AG04450 (cell line): ENCODE data around the gene FARP1. TPM values are rescaled to one million over a fixed set of nuclear protein-coding genes. Genes with fewer than 3 reads are reported as not detected.

Experiments used
- CTCF ChIA-PET: fragments of 300-600, 350-600 bp; formaldehyde crosslinking; extraction: SDS; loops from one replicate; lab custom pipeline; 2022; ENCODE audit warnings: antibody characterized with exemption, inconsistent platforms; lab: Charles Lee
- POLR2A ChIA-PET: fragments of 350-600 bp; formaldehyde crosslinking; extraction: SDS; loops from one replicate; lab custom pipeline; 2021; ENCODE audit warnings: antibody characterized with exemption, inconsistent platforms; lab: Yijun Ruan, JAX
- DNase-seq: peaks from one replicate; pipeline ENCODE4 v3.0.0-alpha.2; 2011; ENCODE audit warnings: low read depth, low spot score
- H3K27ac ChIP-seq: one replicate; pipeline ENCODE4 v1.5.1; 2012; ENCODE audit warnings: low read depth, low read length, control low read depth
- H3K27me3 ChIP-seq: one replicate; pipeline ENCODE4 v1.6.0; 2012; ENCODE audit warnings: low read length; ENCODE audit not compliant: control insufficient read depth, insufficient read depth
- H3K4me3 ChIP-seq: 2 replicates; pipeline ENCODE4 v1.5.1; 2011; ENCODE audit warnings: mild to moderate bottlenecking, low read depth, low read length, control low read depth
- H3K9me3 ChIP-seq: 2 replicates; pipeline ENCODE4 v1.5.1; 2012; ENCODE audit warnings: low read length; ENCODE audit not compliant: control insufficient read depth, insufficient read depth
- CTCF ChIP-seq: IDR thresholded peaks from 2 replicates; pipeline ENCODE4 v1.5.1; 2011; ENCODE audit warnings: low read depth, low read length, control low read depth, inconsistent platforms
- polyA plus RNA-seq: library from polyadenylated mRNA; depleted of rRNA; stranded (reverse); fragments of >200 nt; gene quantifications from 2 replicates; pipeline ENCODE4 v1.2.3, GENCODE V29; 2011

FARP1 gene
- polyA plus RNA-seq, 1 experiment = 76.4 TPM

- H3K4me3 ChIP-seq = no peak overlapping the region
- no peak for TF ChIP-seq CTCF
- peaks cover 3% of the 10 kb centered on the region; the same call in 1 of the 2 replicates for H3K9me3 ChIP-seq
- ChIA-PET CTCF (no interaction called here), POLR2A (interaction anchor here (0.5 to 1.4 kb wide), 4 partner anchors 9 to 198 kb away, joined by 3 to 8 read pairs (median 4); no protein-coding TSS in a partner anchor)
- peak overlapping the region; percentile 96 for H3K27ac ChIP-seq
- DNase-seq = no peak
- H3K27me3 ChIP-seq = no peaks in the 10 kb centered on the region
Observed at GRCh38 chr13:98370261-98370660, 227.4 kb downstream of the FARP1 start.

- H3K9me3 ChIP-seq = peaks cover 3% of the 10 kb centered on the region; the same call in 1 of the 2 replicates
- peak overlapping the region; percentile 96 for H3K27ac ChIP-seq
- H3K4me3 ChIP-seq = peak overlapping the region; percentile 32; the same call in 1 of the 2 replicates
- no peak for TF ChIP-seq CTCF
- POLR2A ChIA-PET = interaction anchor here (0.5 to 1.4 kb wide), 10 partner anchors 9 to 1179 kb away, joined by 3 to 17 read pairs (median 5); no protein-coding TSS in a partner anchor
- no peaks in the 10 kb centered on the region for H3K27me3 ChIP-seq
- CTCF ChIA-PET = interaction anchor here (0.8 to 1.0 kb wide), 2 partner anchors 26 to 166 kb away, joined by 3 to 8 read pairs; no protein-coding TSS in a partner anchor
- peak; percentile 92 for DNase-seq
Observed at GRCh38 chr13:98370806-98371515, 228.1 kb downstream of the FARP1 start.

GRCh38 chr13:98371516-98372023, 228.7 kb downstream of the FARP1 start:
- no peak for DNase-seq
- H3K9me3 ChIP-seq = peaks cover 3% of the 10 kb centered on the region; the same call in 1 of the 2 replicates
- H3K27me3 ChIP-seq = no peaks in the 10 kb centered on the region
- CTCF ChIA-PET = interaction anchor here (0.8 to 1.0 kb wide), 2 partner anchors 27 to 167 kb away, joined by 3 to 8 read pairs; no protein-coding TSS in a partner anchor
- peak overlapping the region; percentile 86 for H3K27ac ChIP-seq
- POLR2A ChIA-PET = interaction anchor here (0.6 to 1.4 kb wide), 7 partner anchors 17 to 1179 kb away, joined by 3 to 17 read pairs (median 5); no protein-coding TSS in a partner anchor
- TF ChIP-seq CTCF = no peak
- no peak overlapping the region for H3K4me3 ChIP-seq

GRCh38 chr13:98372876-98373275, 230.0 kb downstream of the FARP1 start:
- POLR2A ChIA-PET = no interaction called here
- peak; percentile 20 for DNase-seq

More at GRCh38 chr13:98372876-98373275, 230.0 kb downstream of the FARP1 start:
- no peak for TF ChIP-seq CTCF
- H3K4me3 ChIP-seq = no peak overlapping the region
- peaks cover 3% of the 10 kb centered on the region; the same call in 1 of the 2 replicates for H3K9me3 ChIP-seq
- H3K27ac ChIP-seq = no peak overlapping the region
- H3K27me3 ChIP-seq = no peaks in the 10 kb centered on the region
- CTCF ChIA-PET = interaction anchor here (0.8 kb wide), 1 partner anchor 339 kb away, joined by 3 read pairs; no protein-coding TSS in a partner anchor
